Endothelial cell of umbilical vein (primary cell): ENCODE data around the gene BCL11A. TPM values are rescaled to one million over a fixed set of nuclear protein-coding genes. Genes with fewer than 3 reads are reported as not detected.

ENCODE experiments used
- BruUV-seq: library from RNA; stranded (reverse); fragments of 400-500 nt; replicated peaks from 2 replicates; lab custom pipeline; 2021; lab: Mats Ljungman, UMichigan
- CTCF ChIA-PET: fragments of 300-600, 350-600 bp; sonication (Branson Sonifier 250); formaldehyde crosslinking; loops from one replicate; lab custom pipeline; 2021; ENCODE audit warnings: antibody characterized with exemption, inconsistent platforms; lab: Charles Lee
- POLR2A ChIA-PET: fragments of 300-600, 350-600 bp; sonication (Branson Sonifier 250); formaldehyde crosslinking; loops from one replicate; lab custom pipeline; 2021; ENCODE audit warnings: antibody characterized with exemption, inconsistent platforms; lab: Charles Lee
- DNase-seq: peaks from one replicate; pipeline ENCODE4 v3.0.0-alpha.2; 2011; ENCODE audit warnings: low read depth, low spot score
- FAIRE-seq: peaks from 2 replicates; lab custom pipeline; 2011; peaks lifted over from hg19 to GRCh38; lab: Jason Lieb, UNC
- H2AFZ ChIP-seq: 2 replicates; pipeline ENCODE4 v1.6.0; 2012; ENCODE audit warnings: low read depth, low read length, control low read depth, inconsistent platforms
- H3K27ac ChIP-seq: 2 replicates; pipeline ENCODE4 v1.5.1; 2011; ENCODE audit warnings: low read depth, mild to moderate bottlenecking, control low read depth, low read length, moderate library complexity; ENCODE audit not compliant: insufficient read depth
- H3K27me3 ChIP-seq, 2 experiments: 2 replicates each; pipeline versions ENCODE4 v1.6.0 to v1.6.1; 2011; ENCODE audit warnings: low read length in 2 of 2, mixed read lengths in 1 of 2; ENCODE audit not compliant: control insufficient read depth in 2 of 2, insufficient read depth in 2 of 2
- H3K36me3 ChIP-seq, 2 experiments: 2 replicates in 1 of 2; 3 replicates in 1 of 2; pipeline ENCODE4 v1.5.1; 2011; ENCODE audit warnings: low read length in 2 of 2, mild to moderate bottlenecking in 1 of 2, moderate library complexity in 1 of 2; ENCODE audit not compliant: control insufficient read depth in 2 of 2, insufficient read depth in 2 of 2; ENCODE audit errors: extremely low read depth in 1 of 2
- H3K4me1 ChIP-seq: 3 replicates; pipeline ENCODE4 v1.5.1; 2011; ENCODE audit warnings: mild to moderate bottlenecking, low read length; ENCODE audit not compliant: control insufficient read depth, insufficient read depth; ENCODE audit errors: extremely low read depth
- H3K4me2 ChIP-seq: 2 replicates; pipeline ENCODE4 v1.6.1; 2011; ENCODE audit warnings: low read length, control low read depth, mixed read lengths; ENCODE audit not compliant: insufficient read depth
- H3K4me3 ChIP-seq, 3 experiments: fragments of 200-600 bp in 1 of 3; sonication (generic), shearing (Covaris generic) in 1 of 3; replicated peaks in 1 of 3; 2 replicates each; pipeline ENCODE4 v1.5.1; 2011 to 2016; ENCODE audit warnings: control low read depth in 3 of 3, low read length in 3 of 3, mild to moderate bottlenecking in 2 of 3, inconsistent platforms in 1 of 3, low read depth in 1 of 3, moderate library complexity in 1 of 3; ENCODE audit not compliant: insufficient read depth in 1 of 3
- H3K79me2 ChIP-seq: 2 replicates; pipeline ENCODE4 v1.6.0; 2012; ENCODE audit warnings: low read length, inconsistent platforms; ENCODE audit not compliant: control insufficient read depth, insufficient read depth
- H3K9ac ChIP-seq: replicated peaks from 2 replicates; pipeline ENCODE3; 2011; ENCODE audit warnings: low read length, control low read depth; ENCODE audit not compliant: insufficient read depth; ENCODE audit errors: extremely low read depth
- H3K9me1 ChIP-seq: replicated peaks from 3 replicates; pipeline ENCODE4 v1.6.0; 2011; ENCODE audit warnings: mild to moderate bottlenecking, low read length; ENCODE audit not compliant: control insufficient read depth, insufficient read depth; ENCODE audit errors: extremely low read depth
- H3K9me3 ChIP-seq: replicated peaks from 2 replicates; pipeline ENCODE4 v1.5.1; 2012; ENCODE audit warnings: low read length, inconsistent platforms; ENCODE audit not compliant: control insufficient read depth, insufficient read depth
- H4K20me1 ChIP-seq: replicated peaks from 2 replicates; pipeline ENCODE3; 2011; ENCODE audit warnings: mild to moderate bottlenecking, low read length; ENCODE audit not compliant: control insufficient read depth, insufficient read depth; ENCODE audit errors: extremely low read depth
- EZH2 ChIP-seq: IDR thresholded peaks from 2 replicates; pipeline ENCODE4 v1.6.1; 2012; ENCODE audit warnings: borderline replicate concordance, low read depth, mild to moderate bottlenecking, moderate library complexity, low read length, inconsistent platforms; ENCODE audit not compliant: severe bottlenecking
- FOS ChIP-seq: IDR thresholded peaks from 2 replicates; pipeline ENCODE4 v1.6.1; 2011; ENCODE audit warnings: mild to moderate bottlenecking, low read length, moderate library complexity, borderline replicate concordance; ENCODE audit not compliant: insufficient read depth
- GATA2 ChIP-seq: IDR thresholded peaks from 2 replicates; pipeline ENCODE4 v1.7.0; 2011; ENCODE audit warnings: low read depth, mild to moderate bottlenecking, moderate library complexity, mixed read lengths, low read length; ENCODE audit not compliant: insufficient read length, insufficient read depth
- JUN ChIP-seq: IDR thresholded peaks from 2 replicates; pipeline ENCODE4 v1.6.1; 2011; ENCODE audit warnings: borderline replicate concordance, low read depth; ENCODE audit not compliant: insufficient read length, insufficient read depth
- MYC ChIP-seq: IDR thresholded peaks from one replicate; pipeline ENCODE4 v1.6.1; 2011; ENCODE audit warnings: mild to moderate bottlenecking, low read depth, low read length
- POLR2A ChIP-seq: IDR thresholded peaks from 2 replicates; pipeline ENCODE4 v1.6.1; 2012; ENCODE audit warnings: low read depth, mild to moderate bottlenecking, control low read depth, low read length
- POLR2AphosphoS5 ChIP-seq: IDR thresholded peaks from 2 replicates; pipeline ENCODE4 v1.6.1; 2012; ENCODE audit warnings: low read depth, mild to moderate bottlenecking, control low read depth, low read length, moderate library complexity; ENCODE audit not compliant: insufficient read depth
- dilution Hi-C: fragments of 300-500 bp; cut with MboI; formaldehyde crosslinking; loops from one replicate; pipeline ENCODE4 v1.15.0; 2019; ENCODE audit warnings: low sequenced_read_pairs; ENCODE audit not compliant: extremely low pct_ligation_motif_present
- intact Hi-C: fragments of 100-400 bp; cut with micrococcal nuclease; formaldehyde crosslinking; loops from one replicate; pipeline ENCODE4 v1.10.0; 2022
- polyA plus RNA-seq, 4 experiments: library from polyadenylated mRNA; depleted of rRNA in 3 of 4; stranded (reverse) in 3 of 4; unstranded in 1 of 4; fragments of >200 nt; gene quantifications; 2 replicates each; pipeline versions ENCODE4 v1.2.1 to v1.2.3, GENCODE V29; 2011 to 2012; ENCODE audit warnings: missing spikeins in 1 of 4
- total RNA-seq: library from RNA; stranded (reverse); gene quantifications from 2 replicates; pipeline ENCODE4 v1.2.3, GENCODE V29; 2021
- TF ChIP-seq, protein P1 (sequence below): IDR thresholded peaks from 2 replicates; pipeline ENCODE4 v1.6.1; 2011; ENCODE audit not compliant: insufficient read depth, insufficient read length
- TF ChIP-seq, protein P2 (sequence below), 2 donors: IDR thresholded peaks; 1 replicate in 1 of 2; 2 replicates in 1 of 2; pipeline ENCODE4 v1.5.1; 2011; ENCODE audit warnings: low read length in 2 of 2, mild to moderate bottlenecking in 2 of 2, moderate library complexity in 2 of 2, control low read depth in 1 of 2, inconsistent platforms in 1 of 2, low read depth in 1 of 2; ENCODE audit not compliant: insufficient read depth in 1 of 2; ENCODE audit errors: extremely low read depth in 1 of 2

The BCL11A gene
- total and polyA plus RNA-seq, 2 donors (not counting 3 experiments of a cell fraction or from before 2014, with no cell fraction given), result 0.12 to 0.88 TPM

DNA sequence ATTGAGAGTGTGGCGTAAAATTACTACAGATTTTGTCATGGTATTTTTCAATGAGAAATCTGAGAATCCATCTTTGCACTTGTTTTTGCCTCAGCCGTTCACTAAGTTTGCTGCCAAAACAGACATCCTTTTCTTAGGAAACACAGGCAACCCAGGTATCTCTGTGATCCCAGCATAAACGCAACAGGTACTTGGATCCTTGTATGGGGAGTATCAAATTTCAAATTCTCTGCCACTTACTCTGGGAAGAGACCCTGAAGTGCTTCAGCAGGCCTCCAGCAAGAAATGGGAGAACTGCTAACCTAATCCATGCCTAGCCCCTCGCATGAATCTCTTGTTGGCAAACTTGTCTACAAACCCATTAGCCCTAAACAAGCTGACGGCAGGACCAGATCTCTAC lies 83.1 kb downstream of the BCL11A start:
- dilution Hi-C loops (no loop called here), intact Hi-C loops (no loop called here)
- H4K20me1 ChIP-seq, result no peaks in the 10 kb centered on the region
- no peaks in the 10 kb centered on the region for H3K36me3 ChIP-seq
- H3K27ac ChIP-seq, result no peak overlapping the region
- DNase-seq, result no peak
- H3K4me1 ChIP-seq, result no peaks in the 10 kb centered on the region
- H3K4me3 ChIP-seq, result no peak overlapping the region
- no peaks in the 10 kb centered on the region for H3K27me3 ChIP-seq
- FAIRE-seq, result no peak
- ChIA-PET POLR2A (no interaction called here), CTCF (no interaction called here)
- TF ChIP-seq, protein P1, sequence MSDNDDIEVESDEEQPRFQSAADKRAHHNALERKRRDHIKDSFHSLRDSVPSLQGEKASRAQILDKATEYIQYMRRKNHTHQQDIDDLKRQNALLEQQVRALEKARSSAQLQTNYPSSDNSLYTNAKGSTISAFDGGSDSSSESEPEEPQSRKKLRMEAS, result no peak
- TF ChIP-seq FOS (no peak), MYC (no peak), POLR2A (no peak), POLR2AphosphoS5 (no peak), EZH2 (no peak), JUN (no peak), GATA2 (no peak)
- TF ChIP-seq, protein P2, sequence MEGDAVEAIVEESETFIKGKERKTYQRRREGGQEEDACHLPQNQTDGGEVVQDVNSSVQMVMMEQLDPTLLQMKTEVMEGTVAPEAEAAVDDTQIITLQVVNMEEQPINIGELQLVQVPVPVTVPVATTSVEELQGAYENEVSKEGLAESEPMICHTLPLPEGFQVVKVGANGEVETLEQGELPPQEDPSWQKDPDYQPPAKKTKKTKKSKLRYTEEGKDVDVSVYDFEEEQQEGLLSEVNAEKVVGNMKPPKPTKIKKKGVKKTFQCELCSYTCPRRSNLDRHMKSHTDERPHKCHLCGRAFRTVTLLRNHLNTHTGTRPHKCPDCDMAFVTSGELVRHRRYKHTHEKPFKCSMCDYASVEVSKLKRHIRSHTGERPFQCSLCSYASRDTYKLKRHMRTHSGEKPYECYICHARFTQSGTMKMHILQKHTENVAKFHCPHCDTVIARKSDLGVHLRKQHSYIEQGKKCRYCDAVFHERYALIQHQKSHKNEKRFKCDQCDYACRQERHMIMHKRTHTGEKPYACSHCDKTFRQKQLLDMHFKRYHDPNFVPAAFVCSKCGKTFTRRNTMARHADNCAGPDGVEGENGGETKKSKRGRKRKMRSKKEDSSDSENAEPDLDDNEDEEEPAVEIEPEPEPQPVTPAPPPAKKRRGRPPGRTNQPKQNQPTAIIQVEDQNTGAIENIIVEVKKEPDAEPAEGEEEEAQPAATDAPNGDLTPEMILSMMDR (IDR thresholded peaks at IDR 0.05; ENCODE audit: extremely low read depth in 1 of 2, insufficient read depth in 1 of 2, low read depth in 1 of 2, low read length in 2 of 2), result no peak
- H2AFZ ChIP-seq, result no peak overlapping the region
- H3K4me2 ChIP-seq, result no peak overlapping the region
- H3K9me1 ChIP-seq, result no peaks in the 10 kb centered on the region
- H3K9ac ChIP-seq, result no peak overlapping the region
- no peaks in the 10 kb centered on the region for H3K9me3 ChIP-seq
- BruUV-seq, result no TSS peak
- H3K79me2 ChIP-seq, result no peaks in the 10 kb centered on the region
